GM10266 (cell line): Measurements from ENCODE around the gene CIBAR2.
"Not testable (repeated sequence)": the region's sequence is repeated elsewhere in the genome, so short reads cannot be mapped to it uniquely, and the experiment has no call there.

Experiments
- DNase-seq: peaks from one replicate; pipeline ENCODE4 v3.0.0; 2012; ENCODE audit errors: extremely low spot score
- TF ChIP-seq, protein P1 (sequence below): IDR thresholded peaks from 2 replicates; pipeline ENCODE4 v1.5.1; 2012; ENCODE audit warnings: mild to moderate bottlenecking, low read depth; ENCODE audit not compliant: control insufficient read depth, insufficient read depth; ENCODE audit errors: missing control alignments

Gene CIBAR2

DNA sequence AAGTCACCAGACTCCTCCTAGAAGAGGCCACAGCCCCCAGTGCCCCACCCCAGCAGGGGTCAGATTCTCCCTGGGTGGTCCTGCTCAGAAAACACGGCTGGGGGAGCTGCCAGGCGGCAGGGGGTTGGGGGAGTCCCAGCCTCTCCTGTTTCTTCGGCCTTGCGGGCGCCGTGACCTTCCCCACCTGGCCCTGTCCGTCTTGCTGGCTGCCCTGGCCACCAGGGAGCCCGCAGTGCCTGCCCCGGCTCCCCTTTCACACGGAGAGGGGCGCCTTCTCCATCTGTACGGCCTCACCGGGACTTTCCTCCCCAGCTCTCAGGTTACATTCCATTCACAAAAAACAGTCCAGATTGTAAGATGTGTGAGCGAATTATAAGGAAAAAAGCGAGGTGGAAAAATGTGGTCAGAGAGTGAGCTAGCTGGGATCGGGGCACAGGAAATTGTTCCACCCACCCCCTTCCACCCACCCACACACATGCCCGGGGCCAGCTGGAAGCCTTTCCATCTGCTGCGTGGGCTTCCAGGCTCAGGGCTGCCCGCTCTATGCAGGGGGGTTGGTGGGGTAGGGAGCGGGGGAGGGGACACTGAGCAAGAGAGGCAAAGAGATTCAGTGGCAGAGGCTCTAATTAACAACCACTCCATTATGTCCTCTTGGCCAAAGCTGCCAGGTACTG is 14.6 kb upstream of the CIBAR2 start:
- TF ChIP-seq, protein P1, sequence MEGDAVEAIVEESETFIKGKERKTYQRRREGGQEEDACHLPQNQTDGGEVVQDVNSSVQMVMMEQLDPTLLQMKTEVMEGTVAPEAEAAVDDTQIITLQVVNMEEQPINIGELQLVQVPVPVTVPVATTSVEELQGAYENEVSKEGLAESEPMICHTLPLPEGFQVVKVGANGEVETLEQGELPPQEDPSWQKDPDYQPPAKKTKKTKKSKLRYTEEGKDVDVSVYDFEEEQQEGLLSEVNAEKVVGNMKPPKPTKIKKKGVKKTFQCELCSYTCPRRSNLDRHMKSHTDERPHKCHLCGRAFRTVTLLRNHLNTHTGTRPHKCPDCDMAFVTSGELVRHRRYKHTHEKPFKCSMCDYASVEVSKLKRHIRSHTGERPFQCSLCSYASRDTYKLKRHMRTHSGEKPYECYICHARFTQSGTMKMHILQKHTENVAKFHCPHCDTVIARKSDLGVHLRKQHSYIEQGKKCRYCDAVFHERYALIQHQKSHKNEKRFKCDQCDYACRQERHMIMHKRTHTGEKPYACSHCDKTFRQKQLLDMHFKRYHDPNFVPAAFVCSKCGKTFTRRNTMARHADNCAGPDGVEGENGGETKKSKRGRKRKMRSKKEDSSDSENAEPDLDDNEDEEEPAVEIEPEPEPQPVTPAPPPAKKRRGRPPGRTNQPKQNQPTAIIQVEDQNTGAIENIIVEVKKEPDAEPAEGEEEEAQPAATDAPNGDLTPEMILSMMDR, result no peak
- DNase-seq, result no peak

GRCh38 chr16:85126394-85126704 is 14.1 kb upstream of the CIBAR2 start:
- TF ChIP-seq, protein P1, result no peak
- DNase-seq, result no peak

- TF ChIP-seq, protein P1, result no peak
- no peak for DNase-seq
Observed at GRCh38 chr16:85125570-85126393, 13.5 kb upstream of the CIBAR2 start.

GRCh38 chr16:85124636-85125346 is 12.5 kb upstream of the CIBAR2 start:
- TF ChIP-seq, protein P1, result no peak
- no peak for DNase-seq

DNA sequence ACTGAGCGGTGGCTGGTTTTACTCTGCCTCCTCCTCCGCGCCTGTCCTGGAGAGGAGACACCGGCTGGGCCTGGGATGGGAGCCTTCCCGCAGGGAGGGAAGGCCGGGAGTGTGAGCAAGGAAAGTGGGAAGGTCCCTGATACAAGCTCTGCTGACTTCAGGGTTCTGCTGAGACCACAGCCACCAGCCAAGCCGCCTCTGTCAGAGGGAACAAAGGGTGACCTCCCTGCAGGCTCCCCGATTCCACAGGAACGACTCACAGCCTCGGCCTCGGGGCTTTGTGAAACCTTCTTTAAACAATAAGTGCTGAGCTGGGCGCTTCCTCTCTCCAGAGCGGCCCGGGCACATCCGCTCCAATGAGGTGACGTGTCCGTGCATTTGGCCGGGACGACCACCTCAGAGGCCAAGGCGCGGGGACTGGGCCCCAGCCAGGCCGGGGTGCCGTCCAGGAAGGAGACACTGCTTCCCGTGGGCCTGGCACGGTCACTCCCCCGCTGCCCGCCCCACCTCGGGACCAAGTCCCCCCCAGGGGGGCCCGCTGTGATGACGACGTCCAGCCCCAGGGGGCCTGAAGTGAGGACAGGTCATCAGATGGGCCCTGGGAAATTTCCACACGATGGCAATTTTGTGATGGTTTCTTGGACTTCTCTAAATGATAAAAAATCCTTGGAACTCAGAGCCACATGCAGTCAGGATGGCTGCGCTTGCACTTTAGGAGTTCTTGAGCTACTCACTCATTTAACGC is 11.8 kb upstream of the CIBAR2 start:
- TF ChIP-seq, protein P1, result no peak
- DNase-seq, result no peak

DNA sequence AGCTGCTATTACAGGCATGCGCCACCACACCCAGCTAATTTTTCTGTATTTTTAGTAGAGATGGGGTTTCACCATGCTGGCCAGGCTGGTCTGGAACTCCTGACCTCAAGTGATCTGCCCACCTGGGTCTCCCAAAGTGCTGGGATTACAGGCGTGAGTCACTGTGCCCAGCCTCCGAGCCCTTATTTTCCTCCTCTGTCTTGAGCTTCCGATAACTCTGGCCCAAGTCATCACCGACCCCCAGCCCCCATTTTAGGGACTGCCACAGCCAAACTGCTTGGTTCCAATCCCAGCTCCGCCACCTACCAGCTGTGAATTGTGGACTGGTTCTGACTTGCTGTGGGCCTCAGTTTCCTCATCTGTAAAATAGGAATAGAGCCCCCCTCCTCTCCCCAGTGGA is 11.2 kb upstream of the CIBAR2 start:
- not testable (repeated sequence) for DNase-seq

GRCh38 chr16:85120006-85120340 is 7.7 kb upstream of the CIBAR2 start:
- TF ChIP-seq, protein P1, result no peak
- DNase-seq, result no peak
